Endothelial cell of umbilical vein (primary cell): ENCODE measurements around the gene TMEM161A. TPM values are rescaled to one million over a fixed set of nuclear protein-coding genes. Genes with fewer than 3 reads are reported as not detected.
"Not testable (repeated sequence)": the region's sequence is repeated elsewhere in the genome, so short reads cannot be mapped to it uniquely, and the experiment has no call there.

ENCODE experiments used
- BruUV-seq: library from RNA; stranded (reverse); fragments of 400-500 nt; replicated peaks from 2 replicates; lab custom pipeline; 2021; lab: Mats Ljungman, UMichigan
- CTCF ChIA-PET: fragments of 300-600, 350-600 bp; sonication (Branson Sonifier 250); formaldehyde crosslinking; loops from one replicate; lab custom pipeline; 2021; ENCODE audit warnings: antibody characterized with exemption, inconsistent platforms; lab: Charles Lee
- POLR2A ChIA-PET: fragments of 300-600, 350-600 bp; sonication (Branson Sonifier 250); formaldehyde crosslinking; loops from one replicate; lab custom pipeline; 2021; ENCODE audit warnings: antibody characterized with exemption, inconsistent platforms; lab: Charles Lee
- DNase-seq: peaks from one replicate; pipeline ENCODE4 v3.0.0-alpha.2; 2011; ENCODE audit warnings: low read depth, low spot score
- FAIRE-seq: peaks from 2 replicates; lab custom pipeline; 2011; peaks lifted over from hg19 to GRCh38; lab: Jason Lieb, UNC
- H2AFZ ChIP-seq: 2 replicates; pipeline ENCODE4 v1.6.0; 2012; ENCODE audit warnings: low read depth, low read length, control low read depth, inconsistent platforms
- H3K27ac ChIP-seq: 2 replicates; pipeline ENCODE4 v1.5.1; 2011; ENCODE audit warnings: low read depth, mild to moderate bottlenecking, control low read depth, low read length, moderate library complexity; ENCODE audit not compliant: insufficient read depth
- H3K27me3 ChIP-seq, 2 experiments: 2 replicates each; pipeline versions ENCODE4 v1.6.0 to v1.6.1; 2011; ENCODE audit warnings: low read length in 2 of 2, mixed read lengths in 1 of 2; ENCODE audit not compliant: control insufficient read depth in 2 of 2, insufficient read depth in 2 of 2
- H3K36me3 ChIP-seq, 2 experiments: 2 replicates in 1 of 2; 3 replicates in 1 of 2; pipeline ENCODE4 v1.5.1; 2011; ENCODE audit warnings: low read length in 2 of 2, mild to moderate bottlenecking in 1 of 2, moderate library complexity in 1 of 2; ENCODE audit not compliant: control insufficient read depth in 2 of 2, insufficient read depth in 2 of 2; ENCODE audit errors: extremely low read depth in 1 of 2
- H3K4me1 ChIP-seq: 3 replicates; pipeline ENCODE4 v1.5.1; 2011; ENCODE audit warnings: mild to moderate bottlenecking, low read length; ENCODE audit not compliant: control insufficient read depth, insufficient read depth; ENCODE audit errors: extremely low read depth
- H3K4me2 ChIP-seq: 2 replicates; pipeline ENCODE4 v1.6.1; 2011; ENCODE audit warnings: low read length, control low read depth, mixed read lengths; ENCODE audit not compliant: insufficient read depth
- H3K4me3 ChIP-seq, 3 experiments: fragments of 200-600 bp in 1 of 3; sonication (generic), shearing (Covaris generic) in 1 of 3; replicated peaks in 1 of 3; 2 replicates each; pipeline ENCODE4 v1.5.1; 2011 to 2016; ENCODE audit warnings: control low read depth in 3 of 3, low read length in 3 of 3, mild to moderate bottlenecking in 2 of 3, inconsistent platforms in 1 of 3, low read depth in 1 of 3, moderate library complexity in 1 of 3; ENCODE audit not compliant: insufficient read depth in 1 of 3
- H3K79me2 ChIP-seq: 2 replicates; pipeline ENCODE4 v1.6.0; 2012; ENCODE audit warnings: low read length, inconsistent platforms; ENCODE audit not compliant: control insufficient read depth, insufficient read depth
- H3K9ac ChIP-seq: replicated peaks from 2 replicates; pipeline ENCODE3; 2011; ENCODE audit warnings: low read length, control low read depth; ENCODE audit not compliant: insufficient read depth; ENCODE audit errors: extremely low read depth
- H3K9me1 ChIP-seq: replicated peaks from 3 replicates; pipeline ENCODE4 v1.6.0; 2011; ENCODE audit warnings: mild to moderate bottlenecking, low read length; ENCODE audit not compliant: control insufficient read depth, insufficient read depth; ENCODE audit errors: extremely low read depth
- H3K9me3 ChIP-seq: replicated peaks from 2 replicates; pipeline ENCODE4 v1.5.1; 2012; ENCODE audit warnings: low read length, inconsistent platforms; ENCODE audit not compliant: control insufficient read depth, insufficient read depth
- H4K20me1 ChIP-seq: replicated peaks from 2 replicates; pipeline ENCODE3; 2011; ENCODE audit warnings: mild to moderate bottlenecking, low read length; ENCODE audit not compliant: control insufficient read depth, insufficient read depth; ENCODE audit errors: extremely low read depth
- CTCF ChIP-seq, 2 donors: IDR thresholded peaks; 1 replicate in 1 of 2; 2 replicates in 1 of 2; pipeline ENCODE4 v1.5.1; 2011; ENCODE audit warnings: low read length in 2 of 2, mild to moderate bottlenecking in 2 of 2, moderate library complexity in 2 of 2, control low read depth in 1 of 2, inconsistent platforms in 1 of 2, low read depth in 1 of 2; ENCODE audit not compliant: insufficient read depth in 1 of 2; ENCODE audit errors: extremely low read depth in 1 of 2
- EZH2 ChIP-seq: IDR thresholded peaks from 2 replicates; pipeline ENCODE4 v1.6.1; 2012; ENCODE audit warnings: borderline replicate concordance, low read depth, mild to moderate bottlenecking, moderate library complexity, low read length, inconsistent platforms; ENCODE audit not compliant: severe bottlenecking
- MAX ChIP-seq: IDR thresholded peaks from 2 replicates; pipeline ENCODE4 v1.6.1; 2011; ENCODE audit not compliant: insufficient read depth, insufficient read length
- MYC ChIP-seq: IDR thresholded peaks from one replicate; pipeline ENCODE4 v1.6.1; 2011; ENCODE audit warnings: mild to moderate bottlenecking, low read depth, low read length
- POLR2AphosphoS5 ChIP-seq: IDR thresholded peaks from 2 replicates; pipeline ENCODE4 v1.6.1; 2012; ENCODE audit warnings: low read depth, mild to moderate bottlenecking, control low read depth, low read length, moderate library complexity; ENCODE audit not compliant: insufficient read depth
- dilution Hi-C: fragments of 300-500 bp; cut with MboI; formaldehyde crosslinking; loops from one replicate; pipeline ENCODE4 v1.15.0; 2019; ENCODE audit warnings: low sequenced_read_pairs; ENCODE audit not compliant: extremely low pct_ligation_motif_present
- intact Hi-C: fragments of 100-400 bp; cut with micrococcal nuclease; formaldehyde crosslinking; loops from one replicate; pipeline ENCODE4 v1.10.0; 2022
- polyA plus RNA-seq, 4 experiments: library from polyadenylated mRNA; depleted of rRNA in 3 of 4; stranded (reverse) in 3 of 4; unstranded in 1 of 4; fragments of >200 nt; gene quantifications; 2 replicates each; pipeline versions ENCODE4 v1.2.1 to v1.2.3, GENCODE V29; 2011 to 2012; ENCODE audit warnings: missing spikeins in 1 of 4
- total RNA-seq: library from RNA; stranded (reverse); gene quantifications from 2 replicates; pipeline ENCODE4 v1.2.3, GENCODE V29; 2021

The TMEM161A gene
- total and polyA plus RNA-seq, 2 donors (not counting 3 experiments of a cell fraction or from before 2014, with no cell fraction given), result 24.1 to 54.9 TPM

- DNase-seq, result no peak
These were observed 646 bp downstream of the TMEM161A start for GRCh38 chr19:19137556-19138108.

GRCh38 chr19:19135713-19136112, 2.6 kb downstream of the TMEM161A start:
- DNase-seq, dilution Hi-C loops, H3K9me3 ChIP-seq, H3K4me3 ChIP-seq, H2AFZ ChIP-seq, H3K4me2 ChIP-seq, H3K9ac ChIP-seq, H3K27ac ChIP-seq, H3K79me2 ChIP-seq, H4K20me1 ChIP-seq, H3K27me3 ChIP-seq, FAIRE-seq, H3K36me3 ChIP-seq, H3K4me1 ChIP-seq, H3K9me1 ChIP-seq, intact Hi-C loops: not testable (repeated sequence)
- BruUV-seq, result TSS peak; percentile 37
- ChIA-PET POLR2A (interaction anchor here (0.7 kb wide), 1 partner anchor 21 kb away, joined by 4 read pairs; no protein-coding TSS in a partner anchor), CTCF (interaction anchor here (0.7 to 0.9 kb wide), 2 partner anchors 61 to 161 kb away, joined by 3 to 4 read pairs; no protein-coding TSS in a partner anchor)

More at GRCh38 chr19:19137556-19138108, 646 bp downstream of the TMEM161A start:
- Histone ChIP-seq H3K79me2 (no peaks in the 10 kb centered on the region), H3K4me3 (peak overlapping the region; percentile 50 to 72 (median 70)), H3K27ac (peak overlapping the region; percentile 45), H3K9me3 (no peaks in the 10 kb centered on the region), H3K4me1 (peaks cover 8% of the 10 kb centered on the region), H3K36me3 (no peaks in the 10 kb centered on the region), H2AFZ (peak overlapping the region; percentile 95), H3K27me3 (no peaks in the 10 kb centered on the region), H3K9me1 (no peaks in the 10 kb centered on the region), H3K4me2 (peak overlapping the region; percentile 81), H4K20me1 (no peaks in the 10 kb centered on the region), H3K9ac (peak overlapping the region; percentile 81)
- ChIA-PET POLR2A (no interaction called here), CTCF (no interaction called here)
- intact Hi-C loops, result loop anchor here (2.0 kb wide), 1 partner anchor 75 kb away; the partner anchor contains the start of gene SLC25A42
- FAIRE-seq, result peak; percentile 28
- no peak for TF ChIP-seq CTCF (IDR thresholded peaks at IDR 0.05; ENCODE audit: extremely low read depth in 1 of 2, insufficient read depth in 1 of 2, low read depth in 1 of 2, low read length in 2 of 2)
- TF ChIP-seq POLR2AphosphoS5, result no peak
- TF ChIP-seq MYC, result no peak
- no peak for TF ChIP-seq EZH2
- TF ChIP-seq MAX, result no peak
- dilution Hi-C loops, result no loop called here
- no TSS peak for BruUV-seq
